Upper lobe of right lung (tissue), 1 donor: ENCODE results near the gene CSGALNACT2. TPM values are rescaled to one million over a fixed set of nuclear protein-coding genes. Genes with fewer than 3 reads are reported as not detected.

Experiments
- ATAC-seq: fragments of 200-7000 bp; cut with Tn5 transposase; one replicate; pipeline ENCODE4 v1.9.1; 2020; ENCODE audit warnings: mild to moderate bottlenecking, moderate library complexity
- DNase-seq: peaks from one replicate; pipeline ENCODE4 v3.0.0-alpha.2; 2020
- H3K27ac ChIP-seq: fragments of 200-600 bp; one replicate; pipeline ENCODE4 v1.8.0; 2022
- H3K27me3 ChIP-seq: fragments of 200-600 bp; one replicate; pipeline ENCODE4 v1.8.0; 2022; ENCODE audit warnings: mild to moderate bottlenecking
- H3K36me3 ChIP-seq: fragments of 200-600 bp; one replicate; pipeline ENCODE4 v1.8.0; 2022
- H3K4me1 ChIP-seq: fragments of 200-600 bp; one replicate; pipeline ENCODE4 v1.8.0; 2022
- H3K4me3 ChIP-seq: fragments of 200-600 bp; one replicate; pipeline ENCODE4 v1.8.0; 2022; ENCODE audit warnings: mild to moderate bottlenecking
- H3K9me3 ChIP-seq: fragments of 200-600 bp; one replicate; pipeline ENCODE4 v1.8.0; 2022
- CTCF ChIP-seq: fragments of 200-600 bp; IDR thresholded peaks from one replicate; pipeline ENCODE4 v1.8.0; 2022; ENCODE audit warnings: antibody characterized with exemption
- intact Hi-C: fragments of 100-400 bp; cut with DNase I; formaldehyde crosslinking; loops from one replicate; pipeline ENCODE4 v1.11.0; 2022
- total RNA-seq: library from RNA; stranded (reverse); fragmentation: NEBNext Ultra II Directional; extraction: Animal tissue kit (Norgen Biotek cat#: 25700); gene quantifications from one replicate; pipeline ENCODE4 v1.2.1, GENCODE V29; 2021
- donor health status: DM: no; HTN: yes; CAD: no; lungs with severe emphysema.

The CSGALNACT2 gene
- total RNA-seq, 1 donor from 2014 or later, result 40.8 TPM

GRCh38 chr10:43227911-43228782, 89.9 kb downstream of the CSGALNACT2 start:
- H3K9me3 ChIP-seq, result no peaks in the 10 kb centered on the region
- peaks cover 13% of the 10 kb centered on the region for H3K4me1 ChIP-seq
- intact Hi-C loops, result no loop called here
- TF ChIP-seq CTCF, result no peak
- no peaks in the 10 kb centered on the region for H3K36me3 ChIP-seq
- ATAC-seq, result no peak
- peak; percentile 50 for DNase-seq
- no peak overlapping the region for H3K27ac ChIP-seq
- peaks cover 32% of the 10 kb centered on the region for H3K27me3 ChIP-seq
- no peak overlapping the region for H3K4me3 ChIP-seq

DNA sequence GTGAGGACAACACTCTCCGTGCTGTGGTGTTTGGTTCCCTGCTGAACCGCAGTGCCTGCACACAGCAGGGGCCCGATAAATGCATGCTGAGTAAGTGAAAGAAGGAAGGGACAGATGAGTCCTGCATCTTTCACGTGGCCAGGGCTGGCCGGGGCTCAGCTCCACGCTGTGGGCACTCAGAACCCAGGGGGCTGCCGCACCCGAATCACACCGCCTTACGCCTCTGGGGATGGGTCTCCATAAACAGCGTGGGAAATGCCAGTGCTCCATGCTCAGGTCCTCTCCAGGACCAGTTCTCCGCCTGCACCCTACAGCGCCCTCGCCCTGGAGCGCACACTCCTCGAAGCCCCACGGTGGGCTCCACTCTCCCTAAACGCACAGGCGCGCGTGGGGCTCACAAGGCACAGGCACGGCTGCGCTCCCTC, 90.5 kb downstream of the CSGALNACT2 start:
- intact Hi-C loops, result no loop called here
- Histone ChIP-seq H3K27ac (no peak overlapping the region), H3K4me3 (peak overlapping the region; percentile 47), H3K36me3 (no peaks in the 10 kb centered on the region), H3K4me1 (peaks cover 13% of the 10 kb centered on the region), H3K27me3 (peaks cover 32% of the 10 kb centered on the region), H3K9me3 (no peaks in the 10 kb centered on the region)
- TF ChIP-seq CTCF, result no peak
- peak; percentile 51 for DNase-seq
- ATAC-seq, result no peak

DNA sequence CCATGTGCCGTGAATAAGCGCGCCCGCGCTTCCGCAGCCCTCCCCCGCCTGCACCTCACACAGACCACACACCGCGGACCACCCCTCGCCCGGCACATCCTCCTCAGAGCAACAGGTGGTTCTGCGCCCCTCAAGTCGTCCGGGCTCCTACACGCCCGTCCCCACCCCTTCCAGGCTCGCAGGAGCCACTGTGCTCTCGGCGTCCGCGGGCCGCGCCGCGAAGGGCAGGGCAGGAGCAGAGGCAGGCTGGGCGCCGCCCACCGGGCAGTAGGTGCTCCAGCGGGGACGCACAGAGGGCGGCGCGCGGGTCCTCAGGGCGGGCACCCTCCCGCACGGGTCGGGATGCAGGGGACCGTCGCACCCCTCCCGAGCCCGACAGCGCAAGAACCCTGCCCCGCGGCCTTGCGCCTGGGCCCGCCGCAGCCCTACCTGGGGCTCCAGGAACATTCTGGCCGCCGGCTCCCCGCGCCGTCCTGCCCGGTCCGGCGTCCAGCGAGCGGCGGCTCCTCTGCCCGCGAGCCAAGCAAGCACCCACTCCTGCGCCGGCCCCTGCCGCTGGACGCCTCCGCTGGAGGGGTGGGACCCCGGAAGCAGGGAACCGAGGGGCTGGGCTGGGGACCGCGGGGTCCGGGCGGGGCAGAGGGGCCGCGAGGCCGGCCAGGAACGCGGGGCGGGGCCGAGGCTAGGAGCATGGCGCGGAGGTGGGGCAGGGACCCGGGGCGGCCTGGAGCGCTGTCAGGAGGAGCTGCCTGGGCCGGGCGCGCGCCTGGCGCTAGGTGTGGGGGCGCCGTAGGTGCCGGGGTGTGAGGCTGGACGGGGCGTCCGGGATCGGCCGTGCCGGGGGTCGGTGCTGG, 91.2 kb downstream of the CSGALNACT2 start:
- no peak overlapping the region for H3K27ac ChIP-seq

DNA sequence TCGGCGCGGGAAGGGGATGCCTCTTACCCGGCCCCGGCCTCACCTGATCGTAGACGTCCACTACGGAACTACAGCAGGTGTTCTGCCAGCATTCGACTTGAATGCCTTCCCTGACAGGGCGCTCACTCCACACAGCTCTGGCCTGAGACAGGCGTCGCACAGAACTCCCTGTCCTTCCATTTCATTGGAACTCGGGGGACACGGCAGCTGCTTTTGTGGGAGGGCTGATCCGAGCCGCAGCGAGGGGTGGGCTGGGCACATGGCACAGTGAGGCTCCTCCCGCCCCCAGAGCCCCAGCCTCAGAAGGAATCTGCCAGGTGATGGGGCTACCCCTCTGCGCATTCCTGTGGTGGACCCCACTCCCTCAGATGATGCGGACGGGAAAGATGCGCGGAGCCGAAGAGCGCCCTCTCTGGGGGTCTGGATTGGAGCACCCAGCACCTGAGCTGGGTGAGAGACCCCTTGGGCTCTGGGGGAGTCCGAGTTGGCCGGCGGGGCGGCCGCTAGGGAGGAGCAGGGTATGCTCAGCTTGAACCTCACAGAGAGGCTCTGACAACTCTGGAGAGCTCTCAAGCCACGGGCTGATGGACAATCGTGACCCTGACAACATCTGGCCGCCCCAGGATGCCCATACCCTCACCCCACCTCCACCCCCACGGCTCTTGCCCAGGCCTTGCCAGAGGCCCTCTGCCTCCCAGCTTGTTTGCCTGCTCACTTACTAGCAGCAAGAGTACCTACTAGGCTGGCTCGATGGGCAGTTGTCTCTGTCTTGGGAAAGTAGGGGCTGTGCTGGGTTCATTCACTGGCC, 92.1 kb downstream of the CSGALNACT2 start:
- H3K27ac ChIP-seq, result no peak overlapping the region
- DNase-seq (peak; percentile 58), ATAC-seq (no peak)
- H3K27me3 ChIP-seq, result peaks cover 32% of the 10 kb centered on the region
- intact Hi-C loops, result no loop called here
- H3K4me3 ChIP-seq, result peak overlapping the region; percentile 47
- H3K36me3 ChIP-seq, result no peaks in the 10 kb centered on the region
- H3K9me3 ChIP-seq, result no peaks in the 10 kb centered on the region
- H3K4me1 ChIP-seq, result peaks cover 13% of the 10 kb centered on the region
- TF ChIP-seq CTCF, result no peak

More for the DNA sequence above, 91.2 kb downstream of the CSGALNACT2 start:
- ATAC-seq (peak; percentile 66), DNase-seq (peak; percentile 73)
- peaks cover 13% of the 10 kb centered on the region for H3K4me1 ChIP-seq
- H3K27me3 ChIP-seq, result peaks cover 32% of the 10 kb centered on the region
- peak overlapping the region; percentile 47 for H3K4me3 ChIP-seq
- no peak for TF ChIP-seq CTCF
- H3K9me3 ChIP-seq, result no peaks in the 10 kb centered on the region
- H3K36me3 ChIP-seq, result no peaks in the 10 kb centered on the region
- intact Hi-C loops, result no loop called here

DNA sequence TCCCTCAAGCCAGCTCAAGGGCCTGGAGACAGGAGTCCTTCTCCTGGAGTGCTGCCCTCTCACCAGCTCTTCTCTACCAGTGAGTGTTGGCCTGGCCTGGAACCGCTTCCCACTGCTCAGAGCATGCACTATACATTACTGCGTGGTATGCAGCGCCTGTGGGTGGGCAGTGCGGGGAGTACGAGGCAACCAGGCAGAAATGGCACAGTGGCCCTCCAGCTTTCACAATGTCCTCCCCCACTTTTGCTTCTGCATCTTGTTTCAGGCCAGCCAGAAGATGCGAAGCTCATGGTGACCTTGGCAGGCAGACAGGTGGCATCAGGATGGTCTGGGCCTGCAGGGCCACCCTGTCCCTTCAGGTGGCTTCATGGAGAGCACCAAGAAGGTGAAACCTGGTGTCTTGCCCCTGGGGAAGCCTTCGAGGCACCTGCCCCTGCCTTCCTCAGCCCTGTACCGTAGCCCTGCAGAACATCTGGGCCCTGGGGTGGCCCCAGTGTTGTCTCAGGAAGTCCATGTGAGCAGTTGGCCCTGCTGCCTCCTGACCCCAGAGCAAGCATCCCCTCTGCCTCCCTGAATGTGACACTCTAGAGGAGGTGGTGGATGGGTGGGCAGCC, 92.8 kb downstream of the CSGALNACT2 start:
- Histone ChIP-seq H3K27me3 (peaks cover 32% of the 10 kb centered on the region), H3K4me3 (no peak overlapping the region), H3K9me3 (no peaks in the 10 kb centered on the region), H3K4me1 (peaks cover 13% of the 10 kb centered on the region), H3K27ac (no peak overlapping the region), H3K36me3 (no peaks in the 10 kb centered on the region)
- TF ChIP-seq CTCF, result no peak
- ATAC-seq, result no peak
- DNase-seq, result peak; percentile 49
- intact Hi-C loops, result no loop called here
